Measurements from ENCODE around the gene SULT1C4.

DNA sequence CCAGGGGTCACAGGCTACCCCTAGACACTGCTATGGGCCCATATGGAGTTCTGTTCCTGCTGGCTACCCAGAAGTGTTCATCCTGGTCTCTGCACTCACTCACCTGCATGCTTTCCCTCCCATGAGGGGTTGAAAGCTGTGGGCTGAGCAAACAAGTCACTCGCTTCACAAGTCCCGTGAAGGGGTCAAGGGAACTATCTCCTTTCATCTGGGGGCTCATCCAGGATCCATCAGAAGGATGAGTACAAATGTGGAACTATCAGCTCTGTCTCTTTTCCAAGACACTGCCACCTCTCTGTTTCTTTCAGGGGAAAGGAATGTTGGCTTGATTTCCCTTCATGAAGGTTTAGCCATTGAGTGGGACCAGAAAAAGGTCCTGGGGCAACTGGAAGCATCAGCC lies 21.7 kb downstream of the SULT1C4 start:
- TF ChIP-seq, protein P1, sequence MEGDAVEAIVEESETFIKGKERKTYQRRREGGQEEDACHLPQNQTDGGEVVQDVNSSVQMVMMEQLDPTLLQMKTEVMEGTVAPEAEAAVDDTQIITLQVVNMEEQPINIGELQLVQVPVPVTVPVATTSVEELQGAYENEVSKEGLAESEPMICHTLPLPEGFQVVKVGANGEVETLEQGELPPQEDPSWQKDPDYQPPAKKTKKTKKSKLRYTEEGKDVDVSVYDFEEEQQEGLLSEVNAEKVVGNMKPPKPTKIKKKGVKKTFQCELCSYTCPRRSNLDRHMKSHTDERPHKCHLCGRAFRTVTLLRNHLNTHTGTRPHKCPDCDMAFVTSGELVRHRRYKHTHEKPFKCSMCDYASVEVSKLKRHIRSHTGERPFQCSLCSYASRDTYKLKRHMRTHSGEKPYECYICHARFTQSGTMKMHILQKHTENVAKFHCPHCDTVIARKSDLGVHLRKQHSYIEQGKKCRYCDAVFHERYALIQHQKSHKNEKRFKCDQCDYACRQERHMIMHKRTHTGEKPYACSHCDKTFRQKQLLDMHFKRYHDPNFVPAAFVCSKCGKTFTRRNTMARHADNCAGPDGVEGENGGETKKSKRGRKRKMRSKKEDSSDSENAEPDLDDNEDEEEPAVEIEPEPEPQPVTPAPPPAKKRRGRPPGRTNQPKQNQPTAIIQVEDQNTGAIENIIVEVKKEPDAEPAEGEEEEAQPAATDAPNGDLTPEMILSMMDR (IDR thresholded peaks at IDR 0.05; ENCODE audit: low read depth, low read length, poor library complexity, severe bottlenecking): no peak
- TF ChIP-seq EZH2phosphoT487 (IDR thresholded peaks at IDR 0.05; ENCODE audit: borderline replicate concordance, low read length): no peak

All from DOHH2 (cell line).